Peyer's patch (tissue), 4 donors: ENCODE data around the gene WWC1.

ENCODE experiments used
- CTCF ChIP-seq, 6 experiments: fragments of 450-650 bp in 4 of 6; fragments of 200-600 bp in 2 of 6; sonication (generic) in 1 of 6; IDR thresholded peaks; one replicate each; pipeline ENCODE4 v1.5.1; 2017 to 2019; ENCODE audit warnings: antibody characterized with exemption in 6 of 6, mild to moderate bottlenecking in 3 of 6, moderate library complexity in 1 of 6
- POLR2A ChIP-seq, 2 donors: fragments of 450-650 bp; IDR thresholded peaks; one replicate each; pipeline ENCODE4 v1.5.1; 2017; ENCODE audit warnings: antibody characterized with exemption in 2 of 2, mild to moderate bottlenecking in 2 of 2, moderate library complexity in 2 of 2

- TF ChIP-seq CTCF (IDR thresholded peaks at IDR 0.05): no peak
- peak in 1 of 2 donors; percentile 36 for TF ChIP-seq POLR2A (IDR thresholded peaks at IDR 0.05)
Observed at GRCh38 chr5:168301593-168302390, 10.3 kb downstream of the WWC1 start.
